H1 (cell line): ENCODE measurements around the gene TSEN34. TPM values are rescaled to one million over a fixed set of nuclear protein-coding genes. Genes with fewer than 3 reads are reported as not detected.

ENCODE experiments used
- ASH2L ChIP-seq: fragments of 200-600, 300-600 bp; sonication (generic); IDR thresholded peaks from one replicate; pipeline ENCODE4 v1.7.1; 2017; ENCODE audit warnings: low read length
- BACH1 ChIP-seq: IDR thresholded peaks from 2 replicates; pipeline ENCODE4 v1.6.1; 2012; ENCODE audit warnings: low read length, improper control_type of control experiment
- BCL11A ChIP-seq, 2 experiments: IDR thresholded peaks; one replicate each; pipeline ENCODE4 v1.6.1; 2011; ENCODE audit warnings: low read depth in 2 of 2, low read length in 2 of 2, mild to moderate bottlenecking in 2 of 2
- BRCA1 ChIP-seq: IDR thresholded peaks from 2 replicates; pipeline ENCODE4 v1.6.1; 2012; ENCODE audit warnings: low read depth, low read length, improper control_type of control experiment
- CBX5 ChIP-seq: fragments of 300-800, 300-1000 bp; sonication (generic); IDR thresholded peaks from 2 replicates; pipeline ENCODE4 v1.7.1; 2016; ENCODE audit warnings: antibody characterized with exemption, low read length, low read depth
- CEBPB ChIP-seq: IDR thresholded peaks from 2 replicates; pipeline ENCODE4 v1.6.1; 2012; ENCODE audit warnings: low read depth, low read length
- EGR1 ChIP-seq: IDR thresholded peaks from 2 replicates; pipeline ENCODE4 v1.6.1; 2011; ENCODE audit warnings: low read depth, low read length, borderline replicate concordance
- EP300 ChIP-seq, 2 experiments: IDR thresholded peaks; 1 replicate in 1 of 2; 2 replicates in 1 of 2; pipeline ENCODE4 v1.6.1; 2011 to 2012; ENCODE audit warnings: low read depth in 2 of 2, low read length in 2 of 2, mild to moderate bottlenecking in 2 of 2, borderline replicate concordance in 1 of 2, inconsistent platforms in 1 of 2, moderate library complexity in 1 of 2
- KDM4A ChIP-seq: IDR thresholded peaks from one replicate; pipeline ENCODE4 v1.7.1; 2012; ENCODE audit warnings: low read depth, mild to moderate bottlenecking, moderate library complexity, low read length, inconsistent platforms; ENCODE audit not compliant: severe bottlenecking
- POLR2A ChIP-seq, 2 experiments: IDR thresholded peaks; 1 replicate in 1 of 2; 2 replicates in 1 of 2; pipeline ENCODE4 v1.6.1; 2011; ENCODE audit warnings: low read depth in 2 of 2, low read length in 2 of 2, mild to moderate bottlenecking in 2 of 2; ENCODE audit errors: control extremely low read depth in 1 of 2
- POLR2AphosphoS5 ChIP-seq: IDR thresholded peaks from 2 replicates; pipeline ENCODE4 v1.6.1; 2011; ENCODE audit warnings: low read depth, low read length
- RFX5 ChIP-seq: IDR thresholded peaks from 2 replicates; pipeline ENCODE4 v1.6.1; 2011; ENCODE audit warnings: low read depth, low read length, improper control_type of control experiment, borderline replicate concordance
- RXRA ChIP-seq: IDR thresholded peaks from 2 replicates; pipeline ENCODE4 v1.6.1; 2011; ENCODE audit warnings: low read depth, mild to moderate bottlenecking, low read length, moderate library complexity; ENCODE audit not compliant: insufficient read depth
- SP4 ChIP-seq: IDR thresholded peaks from 2 replicates; pipeline ENCODE4 v1.6.1; 2012; ENCODE audit warnings: low read length, inconsistent platforms
- SRF ChIP-seq: IDR thresholded peaks from 2 replicates; pipeline ENCODE4 v1.6.1; 2011; ENCODE audit warnings: mild to moderate bottlenecking, low read depth, low read length, moderate library complexity
- TAF1 ChIP-seq: IDR thresholded peaks from 2 replicates; pipeline ENCODE4 v1.6.1; 2011; ENCODE audit warnings: mild to moderate bottlenecking, low read depth, low read length
- TAF7 ChIP-seq: optimal IDR thresholded peaks from 2 replicates; pipeline ENCODE3; 2011; ENCODE audit warnings: low read depth, mild to moderate bottlenecking, inconsistent platforms, low read length, moderate library complexity, borderline replicate concordance
- YY1 ChIP-seq: IDR thresholded peaks from 2 replicates; pipeline ENCODE4 v1.6.1; 2011; ENCODE audit warnings: low read depth, mild to moderate bottlenecking, low read length
- polyA plus RNA-seq, 7 experiments: library from polyadenylated mRNA; depleted of rRNA in 3 of 7; stranded (reverse) in 5 of 7; unstranded in 2 of 7; fragments of >200 nt in 5 of 7; fragments of 200-250 nt in 2 of 7; gene quantifications; 1 replicate in 5 of 7; 2 replicates in 1 of 7; 4 replicates in 1 of 7; pipeline versions ENCODE4 v1.2.1 to v1.2.3, GENCODE V29; 2011 to 2013; ENCODE audit warnings: missing spikeins in 2 of 7, mixed read lengths in 2 of 7
- total RNA-seq: library from RNA; stranded (reverse); fragmentation: NEBNext Ultra II Directional; extraction: Animal tissue kit (Norgen Biotek cat#: 25700); gene quantifications from 2 replicates; pipeline ENCODE4 v1.2.1, GENCODE V29; 2021
- TF ChIP-seq, protein P1 (sequence below): IDR thresholded peaks from 2 replicates; pipeline ENCODE4 v1.6.1; 2011; ENCODE audit warnings: low read length, improper control_type of control experiment
- TF ChIP-seq, protein P2 (sequence below): IDR thresholded peaks from 2 replicates; pipeline ENCODE4 v1.6.1; 2011; ENCODE audit warnings: low read depth, mild to moderate bottlenecking, low read length; ENCODE audit not compliant: insufficient read depth
- TF ChIP-seq, protein P3 (sequence below), 3 experiments: IDR thresholded peaks; 1 replicate in 2 of 3; 2 replicates in 1 of 3; pipeline versions ENCODE4 v1.5.1 to v1.6.1; 2011; ENCODE audit warnings: low read length in 3 of 3, mild to moderate bottlenecking in 3 of 3, inconsistent platforms in 2 of 3, low read depth in 1 of 3, moderate library complexity in 1 of 3; ENCODE audit not compliant: insufficient read depth in 1 of 3; ENCODE audit errors: control extremely low read depth in 1 of 3

Gene TSEN34
- total and polyA plus RNA-seq, 2 of the 8 experiments (the other 6 are each of a cell fraction or from before 2014, with no cell fraction given): 22.5 to 52.3 TPM

DNA sequence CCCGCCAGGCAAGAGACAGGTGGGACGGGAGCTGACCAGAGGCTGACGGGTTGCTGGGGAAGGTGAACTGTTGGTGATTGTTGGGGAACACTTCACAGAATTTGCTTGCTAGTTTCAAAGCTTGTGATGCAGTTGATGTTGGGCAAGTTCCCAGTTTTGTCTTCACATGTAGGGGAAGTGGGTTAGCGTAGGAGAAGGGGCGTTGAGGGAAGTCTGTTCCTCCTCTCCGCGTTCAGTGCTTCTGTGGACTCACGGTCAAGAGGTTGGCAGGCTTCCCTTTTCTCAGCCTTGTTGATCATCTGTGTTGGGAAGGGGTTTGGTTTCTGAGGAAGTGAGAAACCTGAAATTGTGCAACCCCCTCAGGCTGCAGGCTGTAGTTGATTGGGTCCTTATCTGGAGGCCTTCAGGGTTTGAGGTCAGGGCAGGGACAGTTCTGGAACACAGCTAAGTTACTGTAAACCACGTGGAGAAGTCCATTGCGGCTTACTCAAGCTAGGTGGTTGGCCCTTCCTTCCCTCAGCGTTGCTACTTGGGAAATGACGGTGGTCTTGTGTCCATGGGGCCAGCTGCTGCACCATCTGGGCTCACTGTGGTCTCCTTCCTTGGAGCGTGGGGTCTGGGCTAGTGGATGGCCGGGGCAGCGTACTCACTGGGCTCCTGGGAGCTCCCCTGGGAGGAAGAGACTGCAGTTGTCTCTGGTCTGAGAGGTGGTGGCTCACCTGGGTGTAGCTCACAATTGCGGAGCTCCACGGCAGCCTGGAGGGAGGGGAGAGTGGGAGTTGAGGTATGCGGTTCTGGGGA is 17.1 kb downstream of the TSEN34 start (continued):
- no peak for TF ChIP-seq RXRA
- no peak for TF ChIP-seq TAF7
- TF ChIP-seq POLR2A (IDR thresholded peaks at IDR 0.05; ENCODE audit: control extremely low read depth in 1 of 2, low read depth in 2 of 2, low read length in 2 of 2): peak; percentile 75 to 76; a peak in 2 of 3 replicates
- TF ChIP-seq, protein P1, sequence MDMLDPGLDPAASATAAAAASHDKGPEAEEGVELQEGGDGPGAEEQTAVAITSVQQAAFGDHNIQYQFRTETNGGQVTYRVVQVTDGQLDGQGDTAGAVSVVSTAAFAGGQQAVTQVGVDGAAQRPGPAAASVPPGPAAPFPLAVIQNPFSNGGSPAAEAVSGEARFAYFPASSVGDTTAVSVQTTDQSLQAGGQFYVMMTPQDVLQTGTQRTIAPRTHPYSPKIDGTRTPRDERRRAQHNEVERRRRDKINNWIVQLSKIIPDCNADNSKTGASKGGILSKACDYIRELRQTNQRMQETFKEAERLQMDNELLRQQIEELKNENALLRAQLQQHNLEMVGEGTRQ: no peak; the same call in 1 of the 2 replicates
- 0 out of 2 replicates have a peak, but pooled peaks have one; percentile 26 for TF ChIP-seq SP4
- no peak for TF ChIP-seq ASH2L
- TF ChIP-seq BRCA1: no peak
- TF ChIP-seq YY1: no peak
- TF ChIP-seq POLR2AphosphoS5: peak; percentile 95
- TF ChIP-seq SRF: no peak
- TF ChIP-seq CBX5: no peak
- TF ChIP-seq, protein P2, sequence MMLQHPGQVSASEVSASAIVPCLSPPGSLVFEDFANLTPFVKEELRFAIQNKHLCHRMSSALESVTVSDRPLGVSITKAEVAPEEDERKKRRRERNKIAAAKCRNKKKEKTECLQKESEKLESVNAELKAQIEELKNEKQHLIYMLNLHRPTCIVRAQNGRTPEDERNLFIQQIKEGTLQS: no peak
- TF ChIP-seq, protein P3, sequence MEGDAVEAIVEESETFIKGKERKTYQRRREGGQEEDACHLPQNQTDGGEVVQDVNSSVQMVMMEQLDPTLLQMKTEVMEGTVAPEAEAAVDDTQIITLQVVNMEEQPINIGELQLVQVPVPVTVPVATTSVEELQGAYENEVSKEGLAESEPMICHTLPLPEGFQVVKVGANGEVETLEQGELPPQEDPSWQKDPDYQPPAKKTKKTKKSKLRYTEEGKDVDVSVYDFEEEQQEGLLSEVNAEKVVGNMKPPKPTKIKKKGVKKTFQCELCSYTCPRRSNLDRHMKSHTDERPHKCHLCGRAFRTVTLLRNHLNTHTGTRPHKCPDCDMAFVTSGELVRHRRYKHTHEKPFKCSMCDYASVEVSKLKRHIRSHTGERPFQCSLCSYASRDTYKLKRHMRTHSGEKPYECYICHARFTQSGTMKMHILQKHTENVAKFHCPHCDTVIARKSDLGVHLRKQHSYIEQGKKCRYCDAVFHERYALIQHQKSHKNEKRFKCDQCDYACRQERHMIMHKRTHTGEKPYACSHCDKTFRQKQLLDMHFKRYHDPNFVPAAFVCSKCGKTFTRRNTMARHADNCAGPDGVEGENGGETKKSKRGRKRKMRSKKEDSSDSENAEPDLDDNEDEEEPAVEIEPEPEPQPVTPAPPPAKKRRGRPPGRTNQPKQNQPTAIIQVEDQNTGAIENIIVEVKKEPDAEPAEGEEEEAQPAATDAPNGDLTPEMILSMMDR (IDR thresholded peaks at IDR 0.05; ENCODE audit: control extremely low read depth in 1 of 3, insufficient read depth in 1 of 3, low read depth in 1 of 3, low read length in 3 of 3): no peak
- no peak for TF ChIP-seq BCL11A (IDR thresholded peaks at IDR 0.05; ENCODE audit: low read depth in 2 of 2, low read length in 2 of 2)
- TF ChIP-seq RFX5: no peak
- no peak for TF ChIP-seq EP300 (IDR thresholded peaks at IDR 0.05; ENCODE audit: borderline replicate concordance in 1 of 2, low read depth in 2 of 2, low read length in 2 of 2)
- TF ChIP-seq KDM4A: no peak
- no peak for TF ChIP-seq BACH1
- TF ChIP-seq TAF1: 0 out of 2 replicates have a peak, but pooled peaks have one; percentile 14
- peak; percentile 51; the same call in 1 of the 2 replicates for TF ChIP-seq CEBPB
- TF ChIP-seq EGR1: no peak
